AG04449 (cell line): ENCODE results near the gene AKIRIN2.

Experiments used
- CTCF ChIA-PET: fragments of 350-600 bp; formaldehyde crosslinking; extraction: SDS; loops from one replicate; lab custom pipeline; 2021; ENCODE audit warnings: antibody characterized with exemption; lab: Yijun Ruan, JAX
- POLR2A ChIA-PET: fragments of 400-600, 350-600 bp; formaldehyde crosslinking; extraction: SDS; loops from one replicate; lab custom pipeline; 2020; ENCODE audit warnings: antibody characterized with exemption, inconsistent platforms; lab: Yijun Ruan, JAX
- DNase-seq: peaks from one replicate; pipeline ENCODE4 v3.0.0-alpha.2; 2010; ENCODE audit warnings: low read depth, low spot score
- H3K4me3 ChIP-seq: 2 replicates; pipeline ENCODE4 v1.5.1; 2011; ENCODE audit warnings: low read depth, mild to moderate bottlenecking, control low read depth, low read length
- TF ChIP-seq, protein P1 (sequence below): IDR thresholded peaks from one replicate; pipeline ENCODE4 v1.5.1; 2011; ENCODE audit warnings: mild to moderate bottlenecking, moderate library complexity, low read length, control low read depth, inconsistent platforms; ENCODE audit not compliant: insufficient read depth; ENCODE audit errors: missing control alignments

Gene AKIRIN2

DNA sequence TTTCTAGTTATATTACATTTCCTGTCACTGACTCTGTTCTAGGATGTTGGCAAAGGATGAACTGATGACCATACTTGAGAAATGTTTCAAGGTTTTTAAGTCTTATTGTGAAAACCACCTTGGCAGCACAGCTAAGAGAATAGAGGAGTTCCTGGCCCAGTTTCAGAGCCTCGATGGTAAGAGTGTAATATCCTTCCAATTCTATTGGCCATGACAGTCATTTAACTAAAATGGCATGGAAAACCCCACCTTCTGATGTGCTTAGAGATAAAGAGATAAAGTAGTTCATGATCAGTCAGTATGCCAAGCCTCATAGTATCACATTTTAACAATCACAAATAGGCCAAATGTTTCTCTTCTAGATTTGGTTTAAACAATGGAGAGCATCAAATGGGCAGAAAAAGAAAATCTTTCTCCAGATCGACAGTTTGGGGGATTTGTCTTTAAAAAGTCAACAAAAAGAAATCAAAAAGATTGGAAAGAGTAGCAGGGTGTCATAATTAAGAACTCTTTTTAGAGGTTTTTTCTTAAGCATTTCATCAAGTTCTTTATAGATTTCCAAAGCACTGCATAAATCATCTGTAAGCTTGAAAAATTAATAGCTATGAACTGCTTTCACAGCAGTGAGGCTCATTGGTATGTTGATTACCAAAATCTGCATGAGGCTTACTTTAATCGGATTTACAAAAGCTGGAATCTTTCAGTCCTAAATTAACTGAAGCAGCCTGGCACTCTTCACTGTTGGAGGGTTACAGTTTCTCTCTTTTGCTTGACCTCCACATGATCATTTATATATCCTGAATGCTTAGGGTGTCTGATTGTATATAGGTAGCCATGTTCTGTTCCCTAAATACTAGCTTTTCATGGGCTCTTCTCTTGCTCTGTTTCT, 48.7 kb downstream of the AKIRIN2 start:
- H3K4me3 ChIP-seq: no peak overlapping the region
- TF ChIP-seq, protein P1, sequence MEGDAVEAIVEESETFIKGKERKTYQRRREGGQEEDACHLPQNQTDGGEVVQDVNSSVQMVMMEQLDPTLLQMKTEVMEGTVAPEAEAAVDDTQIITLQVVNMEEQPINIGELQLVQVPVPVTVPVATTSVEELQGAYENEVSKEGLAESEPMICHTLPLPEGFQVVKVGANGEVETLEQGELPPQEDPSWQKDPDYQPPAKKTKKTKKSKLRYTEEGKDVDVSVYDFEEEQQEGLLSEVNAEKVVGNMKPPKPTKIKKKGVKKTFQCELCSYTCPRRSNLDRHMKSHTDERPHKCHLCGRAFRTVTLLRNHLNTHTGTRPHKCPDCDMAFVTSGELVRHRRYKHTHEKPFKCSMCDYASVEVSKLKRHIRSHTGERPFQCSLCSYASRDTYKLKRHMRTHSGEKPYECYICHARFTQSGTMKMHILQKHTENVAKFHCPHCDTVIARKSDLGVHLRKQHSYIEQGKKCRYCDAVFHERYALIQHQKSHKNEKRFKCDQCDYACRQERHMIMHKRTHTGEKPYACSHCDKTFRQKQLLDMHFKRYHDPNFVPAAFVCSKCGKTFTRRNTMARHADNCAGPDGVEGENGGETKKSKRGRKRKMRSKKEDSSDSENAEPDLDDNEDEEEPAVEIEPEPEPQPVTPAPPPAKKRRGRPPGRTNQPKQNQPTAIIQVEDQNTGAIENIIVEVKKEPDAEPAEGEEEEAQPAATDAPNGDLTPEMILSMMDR: no peak
- no peak for DNase-seq
- ChIA-PET CTCF (no interaction called here), POLR2A (no interaction called here)

DNA sequence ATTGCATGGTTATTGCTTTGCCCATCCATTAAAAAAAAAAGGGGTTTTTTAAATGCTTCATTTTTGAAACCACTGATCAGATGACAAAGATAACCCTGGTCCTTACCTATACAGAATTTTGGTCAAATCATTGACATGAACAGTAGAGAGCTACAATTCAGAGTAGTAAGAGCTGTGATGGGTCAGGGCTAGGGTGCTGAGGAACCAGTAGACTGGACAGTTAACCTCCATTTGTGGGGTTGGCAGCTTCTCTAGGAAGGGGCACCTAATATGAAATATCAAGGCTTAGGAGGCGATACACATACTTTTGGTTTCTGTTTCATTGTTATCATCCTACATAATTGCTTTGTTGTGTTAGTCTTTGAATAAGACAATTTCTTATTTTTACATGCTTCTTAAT, 57.0 kb downstream of the AKIRIN2 start:
- ChIA-PET POLR2A (interaction anchor here (0.7 kb wide), 1 partner anchor 642 kb away, joined by 3 read pairs; no protein-coding TSS in a partner anchor), CTCF (no interaction called here)
- TF ChIP-seq, protein P1: no peak
- H3K4me3 ChIP-seq: no peak overlapping the region
- no peak for DNase-seq

DNA sequence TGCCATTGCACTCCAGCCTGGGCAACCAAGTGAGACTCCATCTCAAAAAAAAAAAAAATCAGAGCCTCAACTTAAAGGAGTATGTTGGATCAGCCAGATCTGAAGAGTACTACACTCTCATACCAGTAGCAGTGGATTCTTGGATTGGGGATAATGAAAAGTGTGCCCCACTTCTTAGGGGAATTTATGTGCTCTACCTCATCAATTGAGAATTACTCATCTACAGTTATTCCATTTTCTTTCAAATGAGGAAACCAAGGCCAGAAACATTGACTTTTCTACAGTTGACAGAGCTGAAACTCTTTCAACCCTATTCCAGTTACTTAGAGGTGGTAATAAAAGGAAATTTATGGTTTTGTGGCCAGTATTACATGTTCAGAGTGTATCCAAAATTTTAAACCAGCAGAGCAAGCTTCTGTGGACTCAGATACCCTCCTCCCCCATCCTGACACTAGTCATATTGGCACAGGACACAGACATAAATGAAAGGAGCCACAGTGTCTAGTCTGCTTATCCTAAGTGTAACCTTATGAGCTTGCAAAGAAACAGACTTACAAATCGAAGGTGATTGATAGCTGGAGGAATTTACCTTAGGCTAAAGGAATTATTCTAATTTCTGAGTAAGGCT, 60.9 kb downstream of the AKIRIN2 start:
- ChIA-PET POLR2A (interaction anchor here (0.7 kb wide), 1 partner anchor 61 kb away, joined by 4 read pairs; the partner anchor contains the start of gene AKIRIN2), CTCF (no interaction called here)
- H3K4me3 ChIP-seq: no peak overlapping the region
- no peak for DNase-seq
- TF ChIP-seq, protein P1: no peak

DNA sequence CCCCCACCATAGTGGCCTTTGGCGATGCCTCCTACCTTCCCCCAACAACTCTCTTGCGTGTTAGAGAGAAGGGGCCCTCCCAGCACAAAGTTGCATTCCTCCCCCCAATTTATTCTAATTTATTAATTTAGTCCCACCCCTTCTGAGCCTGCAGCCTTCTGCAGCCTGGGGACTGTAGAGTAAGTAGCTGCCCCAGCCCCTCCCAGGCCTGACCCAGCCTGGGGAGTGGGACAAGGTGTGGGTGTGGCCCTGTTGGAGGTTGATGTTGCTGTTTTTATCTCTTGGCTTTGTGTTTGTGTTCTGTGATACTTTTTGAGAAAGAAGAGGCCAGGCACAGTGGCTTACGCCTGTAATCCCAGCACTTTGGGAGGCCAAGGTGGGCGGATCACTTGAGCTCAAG, 62.7 kb downstream of the AKIRIN2 start:
- DNase-seq: no peak
- POLR2A ChIA-PET: no interaction called here
- TF ChIP-seq, protein P1: no peak
- H3K4me3 ChIP-seq: no peak overlapping the region
- CTCF ChIA-PET: no interaction called here

DNA sequence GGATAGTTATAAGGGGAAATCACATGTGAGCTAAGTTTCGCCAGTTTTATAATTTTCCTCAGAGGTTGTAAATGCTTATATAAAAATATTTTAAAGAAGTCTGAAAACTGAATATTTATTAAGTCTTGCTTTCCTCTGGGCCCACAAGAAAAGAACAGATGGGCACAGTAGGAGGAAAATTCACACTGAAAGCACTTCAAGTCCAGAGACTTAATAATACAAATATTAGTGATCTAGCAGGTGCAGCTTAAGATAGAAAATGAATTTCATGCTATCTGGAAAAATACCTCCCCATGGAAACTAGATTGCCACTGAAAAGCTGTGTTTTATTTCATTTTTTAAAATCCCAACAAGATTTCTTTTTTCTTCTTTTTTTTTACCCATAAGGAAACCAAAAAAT, 64.9 kb downstream of the AKIRIN2 start:
- H3K4me3 ChIP-seq: no peak overlapping the region
- TF ChIP-seq, protein P1: no peak
- DNase-seq: no peak
- ChIA-PET CTCF (no interaction called here), POLR2A (no interaction called here)

DNA sequence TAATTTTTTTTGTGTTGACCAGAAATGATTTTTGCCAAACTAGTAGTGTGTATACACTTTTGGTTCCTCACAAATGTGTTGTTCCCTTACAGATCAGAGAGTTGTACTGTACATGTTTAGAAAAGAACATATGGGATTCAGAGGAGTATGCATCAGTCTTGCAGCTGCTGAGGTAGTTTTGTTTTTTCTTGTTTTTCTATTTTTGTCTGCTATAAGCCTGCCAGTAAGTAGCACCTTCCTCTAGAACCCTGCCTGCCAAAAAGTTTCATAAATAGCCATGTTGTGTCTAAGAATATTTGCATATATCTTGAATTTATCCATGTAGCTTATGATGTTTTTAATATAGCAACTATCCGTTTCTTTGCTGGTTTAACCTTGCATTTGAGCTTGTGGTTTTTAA, 65.7 kb downstream of the AKIRIN2 start:
- ChIA-PET POLR2A (no interaction called here), CTCF (no interaction called here)
- TF ChIP-seq, protein P1: no peak
- no peak for DNase-seq
- H3K4me3 ChIP-seq: no peak overlapping the region
